Smooth muscle cell (in vitro differentiated cells): Measurements from ENCODE around the gene RHO. TPM values are rescaled to one million over a fixed set of nuclear protein-coding genes. Genes with fewer than 3 reads are reported as not detected.

Experiments
- DNase-seq: peaks from one replicate; lab custom pipeline; 2025; ENCODE audit not compliant: unreplicated experiment; lab: John Stamatoyannopoulos, UW
- H2AFZ ChIP-seq: fragments of 200-600 bp; sonication (generic); 2 replicates; pipeline ENCODE4 v1.6.0; 2016; ENCODE audit warnings: antibody characterized with exemption, low read depth, mild to moderate bottlenecking
- H3F3A ChIP-seq: fragments of 200-600 bp; sonication (generic); 2 replicates; pipeline ENCODE4 v1.6.0; 2017; ENCODE audit warnings: antibody characterized with exemption, low read depth
- H3K27ac ChIP-seq: fragments of 200-600 bp; sonication (generic); 2 replicates; pipeline ENCODE4 v1.5.1; 2016; ENCODE audit warnings: low read depth, mild to moderate bottlenecking
- H3K27me3 ChIP-seq: fragments of 200-600 bp; sonication (generic); 2 replicates; pipeline ENCODE4 v1.6.1; 2016; ENCODE audit warnings: low read depth, mild to moderate bottlenecking
- H3K36me3 ChIP-seq: fragments of 200-600 bp; sonication (generic); 2 replicates; pipeline ENCODE4 v1.5.1; 2016; ENCODE audit warnings: low read depth
- H3K4me1 ChIP-seq: fragments of 200-600 bp; sonication (generic); 2 replicates; pipeline ENCODE4 v1.5.1; 2016; ENCODE audit warnings: low read depth
- H3K4me2 ChIP-seq: fragments of 200-600 bp; sonication (generic); 2 replicates; pipeline ENCODE4 v1.6.0; 2016; ENCODE audit warnings: mild to moderate bottlenecking
- H3K4me3 ChIP-seq: fragments of 200-600 bp; sonication (generic); 2 replicates; pipeline ENCODE4 v1.5.1; 2016; ENCODE audit warnings: mild to moderate bottlenecking
- H3K79me2 ChIP-seq: fragments of 200-600 bp; sonication (generic); 2 replicates; pipeline ENCODE4 v1.6.0; 2016; ENCODE audit warnings: low read depth, mild to moderate bottlenecking
- H3K9ac ChIP-seq: fragments of 200-600 bp; sonication (generic); 2 replicates; pipeline ENCODE4 v1.6.0; 2016; ENCODE audit warnings: low read depth
- H3K9me3 ChIP-seq: fragments of 200-600 bp; sonication (generic); replicated peaks from 2 replicates; pipeline ENCODE4 v1.5.1; 2016; ENCODE audit warnings: low read depth
- H4K20me1 ChIP-seq: fragments of 200-600 bp; sonication (generic); 2 replicates; pipeline ENCODE4 v1.6.0; 2016; ENCODE audit warnings: low read depth
- CTCF ChIP-seq: fragments of 200-600 bp; sonication (generic); IDR thresholded peaks from 2 replicates; pipeline ENCODE4 v1.5.1; 2017; ENCODE audit warnings: borderline replicate concordance, mild to moderate bottlenecking, antibody characterized with exemption; ENCODE audit not compliant: insufficient read depth, poor library complexity, severe bottlenecking
- WGBS: methylation state at CpG from one replicate; pipeline ENCODE4 v1.1.7; 2016; ENCODE audit warnings: low lambda C conversion rate; 5-methylcytosine and 5-hydroxymethylcytosine counted together
- polyA plus RNA-seq: library from polyadenylated mRNA; unstranded; fragments of >200 nt; fragmentation: Nextera tagmentation; extraction: Ambion mirVana; gene quantifications from 2 replicates; pipeline ENCODE4 v1.2.1, GENCODE V29; 2016
- total RNA-seq: library from RNA; depleted of rRNA; stranded (reverse); fragments of >200 nt; gene quantifications from 2 replicates; pipeline ENCODE4 v1.2.3, GENCODE V29; 2014

RHO gene
- total and polyA plus RNA-seq, 2 experiments from 2014 or later, result 0.63 TPM; not detected in 1

DNA sequence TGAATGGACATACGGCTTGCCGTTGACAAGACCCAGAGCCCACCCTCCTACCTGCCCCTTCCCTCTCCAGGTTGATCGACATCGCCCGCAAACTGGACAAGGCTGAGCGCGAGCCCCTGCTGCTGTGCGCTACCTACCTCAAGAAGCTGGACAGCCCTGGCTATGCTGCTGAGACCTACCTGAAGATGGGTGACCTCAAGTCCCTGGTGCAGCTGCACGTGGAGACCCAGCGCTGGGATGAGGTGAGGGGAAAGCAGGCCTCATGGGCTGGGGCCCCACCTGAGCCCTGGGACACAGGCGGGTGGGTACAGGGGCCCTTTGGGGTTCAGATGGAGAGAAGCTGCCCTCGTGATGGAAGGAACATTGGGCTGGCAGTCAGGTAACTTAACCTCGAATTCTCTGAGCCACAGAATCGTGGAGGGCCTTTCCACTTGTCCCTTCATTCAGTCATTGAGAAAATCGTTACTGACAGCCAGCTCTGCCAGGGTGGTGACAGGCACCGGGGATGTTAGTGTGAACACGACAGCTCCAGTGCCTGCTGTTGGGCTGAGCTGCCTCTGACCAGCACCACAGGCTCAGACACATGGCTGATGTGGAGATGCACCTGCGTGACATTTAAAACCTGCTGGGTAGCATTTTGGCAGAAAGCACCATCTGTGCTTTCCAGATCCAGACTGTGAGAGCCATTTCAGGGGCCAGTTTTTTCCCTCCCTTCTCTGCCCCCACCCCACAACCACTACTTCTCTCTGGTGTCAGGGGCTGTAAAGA is 25.6 kb upstream of the RHO start:
- H3K4me3 ChIP-seq, result no peak overlapping the region
- H3K9ac ChIP-seq, result no peak overlapping the region
- H4K20me1 ChIP-seq, result no peaks in the 10 kb centered on the region
- no peak for TF ChIP-seq CTCF
- no peak overlapping the region for H2AFZ ChIP-seq
- H3K27ac ChIP-seq, result no peak overlapping the region
- WGBS, result 97% methylated on average over 18 of the region's 18 CpGs
- no peak for DNase-seq
- H3K36me3 ChIP-seq, result no peaks in the 10 kb centered on the region
- H3F3A ChIP-seq, result peaks cover 2% of the 10 kb centered on the region
- no peak overlapping the region for H3K4me2 ChIP-seq
- no peaks in the 10 kb centered on the region for H3K79me2 ChIP-seq
- H3K4me1 ChIP-seq, result peaks cover 6% of the 10 kb centered on the region
- H3K27me3 ChIP-seq, result no peaks in the 10 kb centered on the region
- no peaks in the 10 kb centered on the region for H3K9me3 ChIP-seq

GRCh38 chr3:129503471-129504291 is 24.8 kb upstream of the RHO start:
- H4K20me1 ChIP-seq, result no peaks in the 10 kb centered on the region
- no peaks in the 10 kb centered on the region for H3K36me3 ChIP-seq
- no peak for DNase-seq

GRCh38 chr3:129504471-129505100 is 23.9 kb upstream of the RHO start:
- 96% methylated on average over 5 of the region's 5 CpGs for WGBS
- H3K4me1 ChIP-seq, result peaks cover 6% of the 10 kb centered on the region

More at GRCh38 chr3:129503471-129504291, 24.8 kb upstream of the RHO start:
- Histone ChIP-seq H3K27me3 (no peaks in the 10 kb centered on the region), H2AFZ (no peak overlapping the region), H3K9ac (no peak overlapping the region), H3K79me2 (no peaks in the 10 kb centered on the region), H3K9me3 (no peaks in the 10 kb centered on the region), H3K27ac (no peak overlapping the region), H3K4me2 (no peak overlapping the region), H3K4me3 (no peak overlapping the region), H3K4me1 (peaks cover 6% of the 10 kb centered on the region), H3F3A (peaks cover 2% of the 10 kb centered on the region)
- no peak for TF ChIP-seq CTCF
- 70% methylated on average over 13 of the region's 13 CpGs for WGBS

More at GRCh38 chr3:129504471-129505100, 23.9 kb upstream of the RHO start:
- Histone ChIP-seq H3K36me3 (no peaks in the 10 kb centered on the region), H2AFZ (no peak overlapping the region), H3K27ac (no peak overlapping the region), H3K27me3 (no peaks in the 10 kb centered on the region), H3F3A (peaks cover 2% of the 10 kb centered on the region), H3K4me3 (no peak overlapping the region), H3K9ac (no peak overlapping the region), H3K4me2 (no peak overlapping the region), H3K79me2 (no peaks in the 10 kb centered on the region), H3K9me3 (no peaks in the 10 kb centered on the region), H4K20me1 (no peaks in the 10 kb centered on the region)
- no peak for TF ChIP-seq CTCF
- DNase-seq, result no peak
